Suprapubic skin (tissue), 3 donors: ENCODE measurements around the gene KRTAP9-1.

Experiments used
- CTCF ChIP-seq, 2 donors: fragments of 200-600 bp in 1 of 2; fragments of 450-650 bp in 1 of 2; sonication (generic) in 1 of 2; IDR thresholded peaks; one replicate each; pipeline ENCODE4 v1.5.1; 2016 to 2019; ENCODE audit warnings: antibody characterized with exemption in 2 of 2, mild to moderate bottlenecking in 1 of 2, moderate library complexity in 1 of 2
- POLR2AphosphoS5 ChIP-seq, 3 donors: sonication (generic); formaldehyde crosslinking; IDR thresholded peaks; one replicate each; pipeline ENCODE4 v1.6.1; 2017; ENCODE audit warnings: antibody characterized with exemption in 3 of 3

GRCh38 chr17:41168121-41168520 is 21.6 kb upstream of the KRTAP9-1 start, which contains the start of gene KRTAP4-3:
- TF ChIP-seq CTCF (IDR thresholded peaks at IDR 0.05) (no peak), POLR2AphosphoS5 (IDR thresholded peaks at IDR 0.05) (no peak)
